Activated CD4-positive, alpha-beta T cell treated with anti-CD3 and anti-CD28 coated beads, Interleukin-2, amount 50 U/mL, for 48 hours (primary cell): ENCODE results near the gene FTO.

Experiments
- DNase-seq, 2 experiments: peaks; one replicate each; pipeline ENCODE4 v3.0.0-alpha.2; 2020

The FTO gene

GRCh38 chr16:53982631-53983042, 278.7 kb downstream of the FTO start:
- no peak for DNase-seq

GRCh38 chr16:53984936-53985335, 281.0 kb downstream of the FTO start:
- DNase-seq = no peak

DNA sequence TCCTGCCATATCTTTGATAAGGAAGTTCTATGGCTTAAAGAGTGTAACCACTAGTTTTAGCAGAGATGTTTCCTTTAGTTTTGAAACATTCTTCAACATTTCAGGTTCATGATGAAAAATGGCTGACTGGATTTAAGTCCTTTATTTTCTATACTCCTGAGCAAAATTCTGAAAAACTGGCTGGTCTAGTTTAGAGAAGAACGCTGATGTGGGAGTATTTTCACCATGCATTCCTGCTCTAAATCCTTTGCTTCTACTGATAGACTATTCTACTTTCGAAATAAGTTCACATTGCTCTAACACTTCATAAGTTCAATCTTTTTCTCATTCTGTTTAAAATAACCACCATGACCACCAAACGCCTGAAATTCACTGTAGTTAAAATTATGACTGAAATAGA, 281.9 kb downstream of the FTO start:
- DNase-seq = no peak

DNA sequence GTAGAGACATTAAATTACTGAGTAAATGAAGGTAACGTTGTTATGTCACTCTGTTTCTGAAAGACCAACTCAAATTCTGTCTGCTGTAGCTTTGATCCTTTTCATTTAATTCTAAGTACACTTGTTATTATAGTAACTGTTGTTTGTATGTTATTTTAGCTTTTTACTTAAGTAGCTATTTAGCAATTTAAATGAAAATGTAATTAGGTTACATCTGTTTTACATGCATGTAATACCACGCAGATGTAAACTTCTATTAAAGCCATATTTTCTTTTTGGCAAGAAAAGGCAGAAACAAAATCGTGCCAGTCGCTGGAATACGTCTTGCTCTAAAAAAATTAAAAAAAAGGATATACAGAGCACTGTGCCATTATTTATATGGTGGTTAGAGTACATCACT, 282.8 kb downstream of the FTO start:
- DNase-seq = no peak

DNA sequence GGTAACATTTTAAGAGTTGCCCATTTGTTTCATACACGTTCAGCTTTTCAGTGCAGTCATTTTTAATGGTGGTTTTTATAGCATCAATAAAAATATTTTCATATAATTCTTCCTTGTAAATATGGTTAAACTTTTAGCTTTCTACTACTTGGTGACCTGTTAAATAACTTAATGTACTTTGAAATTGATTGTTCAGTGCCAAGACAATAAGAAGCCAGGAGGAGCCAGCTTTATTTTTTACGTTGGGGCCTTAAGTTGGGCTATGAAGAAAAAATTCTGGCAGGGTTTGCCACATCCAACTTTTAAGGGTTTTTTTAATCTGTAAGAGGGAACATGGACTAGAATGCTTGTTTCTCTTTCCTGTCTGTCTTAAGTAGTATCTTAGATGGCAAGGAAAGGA, 284.2 kb downstream of the FTO start:
- DNase-seq = no peak

DNA sequence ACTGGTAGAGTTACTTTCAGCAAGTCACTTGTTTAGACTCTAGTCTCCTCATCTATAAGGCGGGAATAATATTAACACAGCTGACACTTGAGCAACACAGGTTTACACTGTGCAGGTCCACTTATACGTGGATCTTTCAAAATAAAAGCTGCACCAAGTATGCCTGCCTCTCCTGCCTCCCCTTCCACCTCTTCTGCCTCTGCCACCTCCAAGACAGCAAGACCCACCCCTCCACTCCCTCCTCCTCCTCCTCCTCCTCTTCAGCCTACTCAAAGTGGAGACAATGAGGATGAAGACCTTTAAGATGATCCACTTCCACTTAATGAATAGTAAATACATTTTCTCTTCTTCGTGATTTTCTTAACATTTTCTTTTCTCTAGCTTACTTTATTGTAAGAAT, 285.6 kb downstream of the FTO start:
- DNase-seq = no peak

DNA sequence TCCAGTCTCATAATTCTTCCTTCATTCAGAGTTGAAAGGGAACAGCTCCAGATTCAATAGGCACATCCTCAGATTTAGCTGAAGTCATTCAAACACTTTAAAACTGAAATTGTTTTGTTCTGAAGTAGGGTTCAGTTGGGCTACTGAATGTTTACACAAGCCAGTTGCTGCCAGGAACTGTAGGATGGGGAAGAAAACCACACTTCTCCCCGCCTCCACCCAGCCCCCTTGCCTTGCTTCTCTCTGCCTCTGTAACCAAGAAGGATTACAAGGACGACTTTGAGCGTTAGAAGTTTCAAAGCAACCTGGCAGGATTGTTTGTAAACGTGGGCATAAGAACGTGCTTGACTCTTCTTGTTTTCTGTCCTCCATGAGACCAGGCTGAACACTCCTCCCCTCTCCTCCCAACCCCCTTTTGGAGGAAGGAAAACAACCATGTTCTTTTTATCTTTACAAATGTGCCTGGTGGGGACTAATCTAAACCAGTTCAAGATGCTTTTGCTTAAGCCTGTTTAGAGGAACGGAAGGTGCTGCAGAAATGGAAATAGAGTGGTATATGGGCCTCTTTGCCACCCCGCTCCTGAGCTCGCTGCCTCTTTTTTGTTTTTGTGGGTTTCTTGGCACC, 287.9 kb downstream of the FTO start:
- DNase-seq = no peak

- no peak for DNase-seq
Measured at GRCh38 chr16:53995378-53995777, 291.4 kb downstream of the FTO start.

DNA sequence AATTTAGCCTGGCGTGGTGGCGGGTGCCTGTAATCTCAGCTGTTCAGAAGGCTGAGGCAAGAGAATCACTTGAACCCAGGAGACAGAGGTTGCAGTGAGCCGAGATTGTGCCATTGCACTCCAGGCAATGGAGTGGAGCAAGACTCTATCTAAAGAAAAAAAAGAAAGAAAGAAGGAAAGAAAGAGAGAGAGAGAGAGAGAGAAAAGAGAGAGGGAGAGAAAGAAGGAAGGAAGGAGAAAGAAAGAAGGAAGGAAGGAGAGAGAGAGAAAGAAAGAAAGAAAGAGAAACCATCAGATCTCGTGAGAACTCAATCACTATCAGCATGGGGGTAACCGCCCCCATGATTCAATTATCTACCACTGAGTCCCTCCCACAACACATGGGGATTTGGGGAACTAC, 293.0 kb downstream of the FTO start:
- no peak for DNase-seq

DNA sequence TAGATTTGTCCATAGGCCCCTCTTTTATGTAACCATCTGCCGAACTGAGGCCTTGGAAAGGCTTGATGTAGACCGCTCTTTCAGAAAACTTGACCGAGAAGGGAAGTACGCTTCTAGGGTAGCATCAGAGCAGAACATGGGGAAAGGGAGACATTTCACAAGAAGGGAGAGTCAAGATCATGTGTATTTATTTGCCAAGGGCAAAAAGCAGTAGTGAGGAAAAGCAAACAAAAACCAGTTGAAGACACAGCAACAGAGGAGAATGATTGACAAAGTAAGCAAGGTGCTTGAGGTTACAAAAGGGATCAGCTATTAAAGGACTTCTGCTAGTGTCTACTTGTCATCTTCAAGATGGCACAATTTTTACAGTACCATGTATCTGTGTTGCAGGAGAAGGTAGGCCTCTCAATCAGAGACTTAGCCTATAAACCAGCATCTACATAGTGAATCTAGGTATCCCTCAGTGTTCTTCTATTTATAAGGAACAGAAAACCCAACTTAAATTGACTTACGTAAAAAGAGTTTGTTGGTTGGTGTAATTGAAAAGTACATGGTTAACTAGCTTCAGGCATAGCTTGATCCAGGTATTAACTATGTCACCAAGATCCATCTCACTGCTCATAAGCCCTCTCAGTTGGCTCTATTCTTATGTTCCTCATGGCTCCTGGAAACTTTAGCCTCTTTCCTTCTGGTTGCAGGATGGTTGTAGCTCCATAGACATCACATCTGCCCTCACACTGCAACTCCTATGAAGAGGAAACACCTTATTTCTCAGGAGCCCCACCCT, 294.3 kb downstream of the FTO start:
- DNase-seq = no peak

- no peak for DNase-seq
Measured at GRCh38 chr16:53998966-53999522, 295.1 kb downstream of the FTO start.

DNA sequence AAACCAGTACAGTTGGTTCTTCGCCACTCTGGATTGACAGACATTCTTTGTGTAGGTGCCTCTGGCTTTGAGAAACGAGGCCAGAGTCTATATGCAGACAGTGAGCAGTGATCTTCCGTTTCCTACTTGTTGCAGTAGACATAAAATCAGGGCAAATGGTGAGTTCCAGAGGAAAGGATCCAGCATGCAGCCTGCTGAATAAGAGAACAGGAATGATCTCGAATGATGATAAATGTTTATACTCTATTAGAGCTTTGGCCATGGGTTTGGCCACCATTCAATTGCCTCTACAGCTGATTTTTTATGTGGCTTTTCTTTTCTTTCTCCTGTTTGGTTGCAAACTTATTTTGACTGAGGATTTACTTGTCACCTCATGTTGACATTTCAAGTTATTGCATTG, 295.9 kb downstream of the FTO start:
- DNase-seq = no peak

DNA sequence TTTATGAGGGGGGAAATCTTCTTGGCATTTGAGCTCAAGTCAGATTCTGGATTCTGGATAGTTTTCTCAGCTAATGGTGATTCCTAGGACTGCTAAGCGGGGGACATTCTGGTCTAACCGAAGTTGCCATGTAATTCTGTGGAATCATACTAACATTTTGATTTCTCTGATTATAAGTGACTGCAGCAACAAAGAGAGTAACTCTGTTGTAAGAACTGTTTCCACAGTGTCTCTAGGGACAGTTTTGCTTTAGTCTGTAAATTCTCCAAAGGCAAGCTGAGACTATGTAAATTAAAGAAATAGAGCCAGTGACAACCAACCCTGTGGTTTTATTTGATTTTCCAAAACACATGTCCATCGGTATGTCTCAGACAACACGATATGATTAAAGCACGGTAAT, 296.4 kb downstream of the FTO start:
- DNase-seq = no peak

GRCh38 chr16:54006693-54007092, 302.7 kb downstream of the FTO start:
- DNase-seq = no peak

DNA sequence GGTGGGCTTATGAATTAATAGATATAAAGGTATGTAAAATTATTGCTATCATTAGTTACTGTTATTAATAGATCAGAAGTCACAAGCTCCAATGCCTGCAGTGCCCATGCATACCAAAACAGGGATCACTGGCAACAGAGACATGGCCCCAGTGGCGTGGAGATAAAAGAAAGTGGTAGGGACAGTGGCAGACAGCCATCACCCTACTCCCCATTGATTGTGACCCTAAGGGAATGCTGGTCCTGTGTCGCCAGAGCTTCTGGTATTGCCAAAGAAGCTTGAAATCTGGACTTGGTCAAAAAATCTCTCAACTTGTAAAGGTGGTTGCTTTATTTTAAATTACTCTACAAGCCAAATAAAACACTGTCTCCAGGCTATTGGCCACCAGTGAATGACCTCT, 303.5 kb downstream of the FTO start:
- DNase-seq = no peak

DNA sequence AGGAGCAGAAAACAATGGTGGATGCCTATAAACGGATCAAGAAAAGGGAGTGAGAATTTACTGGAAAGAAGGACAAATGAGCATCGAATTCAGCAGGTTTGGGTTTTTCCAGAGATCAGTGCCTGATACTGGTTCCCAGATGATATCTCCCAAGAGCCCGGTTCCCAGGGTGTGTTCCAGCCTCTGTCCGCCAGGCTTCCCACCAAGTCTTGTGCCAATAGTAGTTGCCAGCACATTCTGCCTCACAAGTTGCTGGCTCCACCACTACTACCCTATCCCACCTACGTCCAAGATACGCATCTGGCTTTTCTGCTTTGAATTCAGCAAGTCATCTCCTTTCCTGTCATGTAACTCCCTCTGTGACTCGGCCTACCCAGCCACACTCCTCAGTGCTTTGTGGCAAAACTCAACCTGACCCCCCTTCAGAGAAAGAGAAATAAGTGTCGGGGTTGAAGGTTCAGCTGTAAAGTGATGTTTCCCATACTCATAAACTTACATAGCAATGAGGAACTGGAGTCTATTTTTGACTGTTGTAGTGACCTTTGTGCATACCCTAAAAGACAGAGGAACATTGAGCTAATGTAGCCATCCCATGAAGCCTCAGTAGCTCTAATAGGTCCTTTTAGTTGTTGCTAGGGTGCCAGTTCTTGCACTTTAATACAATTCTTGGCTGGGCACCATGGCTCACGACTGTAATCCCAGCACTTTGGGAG, 305.7 kb downstream of the FTO start:
- no peak for DNase-seq

GRCh38 chr16:54015147-54015546, 311.2 kb downstream of the FTO start:
- no peak for DNase-seq

GRCh38 chr16:54022362-54022761, 318.4 kb downstream of the FTO start:
- DNase-seq = no peak

- no peak for DNase-seq
Measured at GRCh38 chr16:54026456-54026855, 322.5 kb downstream of the FTO start.

- DNase-seq = no peak
Measured at GRCh38 chr16:54027062-54027461, 323.1 kb downstream of the FTO start.

GRCh38 chr16:54027558-54027957, 323.6 kb downstream of the FTO start:
- no peak for DNase-seq

GRCh38 chr16:54027995-54028394, 324.0 kb downstream of the FTO start:
- no peak for DNase-seq

- DNase-seq = no peak
Measured at GRCh38 chr16:54030451-54030850, 326.5 kb downstream of the FTO start.
